Smooth muscle cell (in vitro differentiated cells): ENCODE results near the gene SEMA5A. TPM values are rescaled to one million over a fixed set of nuclear protein-coding genes. Genes with fewer than 3 reads are reported as not detected.

Source experiments
- DNase-seq: peaks from one replicate; lab custom pipeline; 2025; ENCODE audit not compliant: unreplicated experiment; lab: John Stamatoyannopoulos, UW
- H2AFZ ChIP-seq: fragments of 200-600 bp; sonication (generic); 2 replicates; pipeline ENCODE4 v1.6.0; 2016; ENCODE audit warnings: antibody characterized with exemption, low read depth, mild to moderate bottlenecking
- H3F3A ChIP-seq: fragments of 200-600 bp; sonication (generic); 2 replicates; pipeline ENCODE4 v1.6.0; 2017; ENCODE audit warnings: antibody characterized with exemption, low read depth
- H3K27ac ChIP-seq: fragments of 200-600 bp; sonication (generic); 2 replicates; pipeline ENCODE4 v1.5.1; 2016; ENCODE audit warnings: low read depth, mild to moderate bottlenecking
- H3K27me3 ChIP-seq: fragments of 200-600 bp; sonication (generic); 2 replicates; pipeline ENCODE4 v1.6.1; 2016; ENCODE audit warnings: low read depth, mild to moderate bottlenecking
- H3K36me3 ChIP-seq: fragments of 200-600 bp; sonication (generic); 2 replicates; pipeline ENCODE4 v1.5.1; 2016; ENCODE audit warnings: low read depth
- H3K4me1 ChIP-seq: fragments of 200-600 bp; sonication (generic); 2 replicates; pipeline ENCODE4 v1.5.1; 2016; ENCODE audit warnings: low read depth
- H3K4me2 ChIP-seq: fragments of 200-600 bp; sonication (generic); 2 replicates; pipeline ENCODE4 v1.6.0; 2016; ENCODE audit warnings: mild to moderate bottlenecking
- H3K4me3 ChIP-seq: fragments of 200-600 bp; sonication (generic); 2 replicates; pipeline ENCODE4 v1.5.1; 2016; ENCODE audit warnings: mild to moderate bottlenecking
- H3K79me2 ChIP-seq: fragments of 200-600 bp; sonication (generic); 2 replicates; pipeline ENCODE4 v1.6.0; 2016; ENCODE audit warnings: low read depth, mild to moderate bottlenecking
- H3K9ac ChIP-seq: fragments of 200-600 bp; sonication (generic); 2 replicates; pipeline ENCODE4 v1.6.0; 2016; ENCODE audit warnings: low read depth
- H3K9me3 ChIP-seq: fragments of 200-600 bp; sonication (generic); replicated peaks from 2 replicates; pipeline ENCODE4 v1.5.1; 2016; ENCODE audit warnings: low read depth
- H4K20me1 ChIP-seq: fragments of 200-600 bp; sonication (generic); 2 replicates; pipeline ENCODE4 v1.6.0; 2016; ENCODE audit warnings: low read depth
- CTCF ChIP-seq: fragments of 200-600 bp; sonication (generic); IDR thresholded peaks from 2 replicates; pipeline ENCODE4 v1.5.1; 2017; ENCODE audit warnings: borderline replicate concordance, mild to moderate bottlenecking, antibody characterized with exemption; ENCODE audit not compliant: insufficient read depth, poor library complexity, severe bottlenecking
- WGBS: methylation state at CpG from one replicate; pipeline ENCODE4 v1.1.7; 2016; ENCODE audit warnings: low lambda C conversion rate; 5-methylcytosine and 5-hydroxymethylcytosine counted together
- polyA plus RNA-seq: library from polyadenylated mRNA; unstranded; fragments of >200 nt; fragmentation: Nextera tagmentation; extraction: Ambion mirVana; gene quantifications from 2 replicates; pipeline ENCODE4 v1.2.1, GENCODE V29; 2016
- total RNA-seq: library from RNA; depleted of rRNA; stranded (reverse); fragments of >200 nt; gene quantifications from 2 replicates; pipeline ENCODE4 v1.2.3, GENCODE V29; 2014

SEMA5A gene
- total and polyA plus RNA-seq, 2 experiments from 2014 or later, result 21.6 to 65.1 TPM

- Histone ChIP-seq H3K9ac (no peak overlapping the region), H4K20me1 (no peaks in the 10 kb centered on the region), H3K4me3 (no peak overlapping the region), H3K27me3 (no peaks in the 10 kb centered on the region), H3K4me1 (no peaks in the 10 kb centered on the region), H3F3A (no peaks in the 10 kb centered on the region), H3K4me2 (no peak overlapping the region), H3K79me2 (no peaks in the 10 kb centered on the region), H3K27ac (no peak overlapping the region), H3K9me3 (no peaks in the 10 kb centered on the region), H3K36me3 (no peaks in the 10 kb centered on the region), H2AFZ (no peak overlapping the region)
- WGBS, result 67% methylated on average over 4 of the region's 4 CpGs
- TF ChIP-seq CTCF, result no peak
- DNase-seq, result no peak
Measured at GRCh38 chr5:9297134-9297533, 248.7 kb downstream of the SEMA5A start.

GRCh38 chr5:9295466-9295801 lies 250.4 kb downstream of the SEMA5A start:
- no peak overlapping the region for H3K4me3 ChIP-seq
- H3F3A ChIP-seq, result no peaks in the 10 kb centered on the region
- no peak for DNase-seq
- H3K9me3 ChIP-seq, result no peaks in the 10 kb centered on the region
- H3K36me3 ChIP-seq, result no peaks in the 10 kb centered on the region
- no peak overlapping the region for H3K27ac ChIP-seq
- H2AFZ ChIP-seq, result no peak overlapping the region
- no peaks in the 10 kb centered on the region for H3K4me1 ChIP-seq
- no peaks in the 10 kb centered on the region for H3K27me3 ChIP-seq
- no peak overlapping the region for H3K9ac ChIP-seq
- 76% methylated on average over 1 of the region's 1 CpG for WGBS
- TF ChIP-seq CTCF, result no peak
- no peaks in the 10 kb centered on the region for H4K20me1 ChIP-seq
- H3K4me2 ChIP-seq, result no peak overlapping the region
- no peaks in the 10 kb centered on the region for H3K79me2 ChIP-seq

DNA sequence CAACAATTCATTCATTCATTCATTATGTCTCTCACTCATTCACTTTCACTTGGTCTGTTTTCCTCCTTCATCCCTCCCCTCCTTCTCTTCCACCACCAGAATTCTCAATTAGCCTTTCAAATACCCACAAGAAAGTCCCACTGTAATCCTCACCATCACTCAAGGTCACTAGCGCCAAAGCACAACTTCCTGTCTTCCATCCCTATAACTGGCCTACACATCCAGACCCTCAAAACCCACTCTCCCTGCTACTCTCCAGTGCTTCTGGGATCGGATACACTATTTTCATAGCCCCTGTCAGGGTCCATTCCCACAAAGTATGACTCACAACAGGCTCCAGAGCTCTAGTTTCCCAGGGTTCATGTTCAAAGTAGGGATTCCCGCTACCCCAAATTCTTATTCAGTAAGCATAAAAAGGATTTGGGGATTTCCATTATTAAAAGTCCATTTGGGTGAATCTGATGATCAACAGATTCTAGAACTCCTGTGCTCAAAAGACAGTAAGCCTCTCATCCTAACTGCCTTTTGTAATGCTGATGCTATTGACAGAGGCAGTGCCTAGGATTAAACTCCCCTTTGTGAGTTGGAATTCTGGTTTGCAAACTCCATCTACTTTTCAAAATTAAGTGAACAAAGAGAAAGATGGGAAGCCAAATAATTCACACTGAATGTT lies 250.9 kb downstream of the SEMA5A start:
- no peaks in the 10 kb centered on the region for H3K79me2 ChIP-seq

More for the DNA sequence above, 250.9 kb downstream of the SEMA5A start:
- TF ChIP-seq CTCF, result no peak
- Histone ChIP-seq H4K20me1 (no peaks in the 10 kb centered on the region), H3K4me2 (no peak overlapping the region), H3K36me3 (no peaks in the 10 kb centered on the region), H3K9ac (no peak overlapping the region), H3K9me3 (no peaks in the 10 kb centered on the region), H2AFZ (no peak overlapping the region), H3F3A (no peaks in the 10 kb centered on the region), H3K27me3 (no peaks in the 10 kb centered on the region), H3K4me1 (no peaks in the 10 kb centered on the region), H3K27ac (no peak overlapping the region), H3K4me3 (no peak overlapping the region)
- DNase-seq, result no peak
- WGBS, result 79% methylated on average over 3 of the region's 3 CpGs
